HEK293 (cell line): ENCODE measurements around the gene B4GALT3.

ENCODE experiments used
- CTCF ChIA-PET: fragments of 350-600 bp; formaldehyde crosslinking; extraction: SDS; loops from one replicate; lab custom pipeline; 2021; ENCODE audit warnings: antibody characterized with exemption; lab: Yijun Ruan, JAX
- POLR2A ChIA-PET: fragments of 300-600 bp; formaldehyde crosslinking; extraction: SDS; loops from one replicate; lab custom pipeline; 2020; ENCODE audit warnings: antibody characterized with exemption, inconsistent platforms; lab: Yijun Ruan, JAX
- H3K27ac ChIP-seq: fragments of 200-500 bp; sonication (Bioruptor generic); 2 replicates; pipeline ENCODE4 v1.5.1; 2014; ENCODE audit warnings: low read depth, low read length, control low read depth, inconsistent platforms; ENCODE audit errors: extremely low read depth
- H3K36me3 ChIP-seq, 2 experiments: fragments of 200-500 bp in 1 of 2; sonication (Bioruptor generic) in 1 of 2; 1 replicate in 1 of 2; 2 replicates in 1 of 2; pipeline ENCODE4 v1.5.1; 2014 to 2017; ENCODE audit warnings: inconsistent platforms in 2 of 2, low read length in 2 of 2; ENCODE audit not compliant: control insufficient read depth in 2 of 2, insufficient read depth in 1 of 2
- H3K4me1 ChIP-seq: fragments of 200-500 bp; sonication (Bioruptor generic); 2 replicates; pipeline ENCODE4 v1.5.1; 2014; ENCODE audit warnings: mild to moderate bottlenecking, low read length, inconsistent platforms; ENCODE audit not compliant: control insufficient read depth, insufficient read depth
- H3K4me3 ChIP-seq: 2 replicates; pipeline ENCODE4 v1.5.1; 2011; ENCODE audit warnings: low read depth, mild to moderate bottlenecking, control low read depth, low read length, moderate library complexity
- H3K9me3 ChIP-seq: fragments of 200-500 bp; sonication (Bioruptor generic); 2 replicates; pipeline ENCODE4 v1.5.1; 2014; ENCODE audit warnings: low read depth, low read length, inconsistent platforms; ENCODE audit not compliant: control insufficient read depth, insufficient read depth
- GFI1B ChIP-seq: fragments of 450-650 bp; formaldehyde crosslinking; IDR thresholded peaks from 2 replicates; pipeline ENCODE4 v1.5.1; 2016; ENCODE audit warnings: missing biosample characterization, missing genetic modification characterization
- HOXD13 ChIP-seq: sonication (generic); formaldehyde crosslinking; IDR thresholded peaks from 2 replicates; pipeline ENCODE4 v1.8.0; 2022; ENCODE audit warnings: missing genetic modification reagents, borderline replicate concordance
- PRDM1 ChIP-seq: fragments of 450-650 bp; formaldehyde crosslinking; IDR thresholded peaks from 2 replicates; pipeline ENCODE4; 2016; ENCODE audit warnings: missing biosample characterization, missing genetic modification characterization
- REST ChIP-seq: fragments of 450-650 bp; formaldehyde crosslinking; IDR thresholded peaks from 2 replicates; pipeline ENCODE4 v1.5.1; 2016; ENCODE audit warnings: missing biosample characterization, missing genetic modification characterization
- ZNF10 ChIP-seq: fragments of 450-650 bp; formaldehyde crosslinking; IDR thresholded peaks from 2 replicates; pipeline ENCODE4 v1.5.1; 2017; ENCODE audit warnings: missing biosample characterization, missing genetic modification characterization
- ZNF114 ChIP-seq: fragments of 450-650 bp; formaldehyde crosslinking; IDR thresholded peaks from 2 replicates; pipeline ENCODE4 v1.5.0; 2017; ENCODE audit warnings: missing biosample characterization, missing genetic modification characterization
- ZNF350 ChIP-seq: fragments of 450-650 bp; formaldehyde crosslinking; IDR thresholded peaks from 2 replicates; pipeline ENCODE4 v1.5.0; 2017; ENCODE audit warnings: missing biosample characterization, mild to moderate bottlenecking, missing genetic modification characterization
- ZNF366 ChIP-seq: fragments of 450-650 bp; formaldehyde crosslinking; conservative IDR thresholded peaks from 2 replicates; pipeline ENCODE4 v1.5.1; 2016; ENCODE audit warnings: missing biosample characterization, missing genetic modification characterization
- ZNF398 ChIP-seq: fragments of 450-650 bp; formaldehyde crosslinking; IDR thresholded peaks from 2 replicates; pipeline ENCODE4 v1.5.1; 2017; ENCODE audit warnings: missing biosample characterization, missing genetic modification characterization
- ZNF423 ChIP-seq: fragments of 450-650 bp; formaldehyde crosslinking; IDR thresholded peaks from 2 replicates; pipeline ENCODE4 v1.5.1; 2016; ENCODE audit warnings: missing biosample characterization, missing genetic modification characterization
- ZNF521 ChIP-seq: fragments of 450-650 bp; formaldehyde crosslinking; IDR thresholded peaks from 2 replicates; pipeline ENCODE4 v1.5.1; 2017; ENCODE audit warnings: missing biosample characterization, mild to moderate bottlenecking, missing genetic modification characterization
- ZNF561 ChIP-seq: fragments of 450-650 bp; IDR thresholded peaks from 2 replicates; pipeline ENCODE4 v1.5.1; 2018; ENCODE audit warnings: missing biosample characterization, missing genetic modification characterization, borderline replicate concordance
- ZNF639 ChIP-seq: fragments of 450-650 bp; formaldehyde crosslinking; IDR thresholded peaks from 2 replicates; pipeline ENCODE4 v1.5.1; 2016; ENCODE audit warnings: missing biosample characterization, missing genetic modification characterization
- ZNF670 ChIP-seq: fragments of 450-650 bp; formaldehyde crosslinking; IDR thresholded peaks from 2 replicates; pipeline ENCODE4 v1.5.1; 2016; ENCODE audit warnings: missing biosample characterization, missing genetic modification characterization, low read depth
- ZNF777 ChIP-seq: fragments of 450-650 bp; formaldehyde crosslinking; IDR thresholded peaks from 2 replicates; pipeline ENCODE4 v1.5.1; 2017; ENCODE audit warnings: missing biosample characterization, missing genetic modification characterization, borderline replicate concordance

Gene B4GALT3

GRCh38 chr1:161176468-161177111 is 717 bp downstream of the B4GALT3 start:
- ChIA-PET POLR2A (interaction anchor here (0.9 to 3.3 kb wide), 7 partner anchors 10 to 131 kb away, joined by 3 to 39 read pairs (median 5); partner anchors contain the start of genes NDUFS2, PPOX, TOMM40L and USF1), CTCF (interaction anchor here (0.7 to 2.9 kb wide), 5 partner anchors 10 to 205 kb away, joined by 3 to 23 read pairs (median 4); partner anchors contain the start of gene PPOX)
- peaks cover 13 to 45% of the 10 kb centered on the region in 2 experiments; a peak in 2 of 3 replicates for H3K36me3 ChIP-seq
- no peaks in the 10 kb centered on the region for H3K9me3 ChIP-seq
- no peaks in the 10 kb centered on the region for H3K4me1 ChIP-seq
- TF ChIP-seq ZNF398 (tag by site-specific recombination) (0 out of 2 replicates have a peak, but pooled peaks have one; percentile 67), ZNF366 (peak; percentile 48), PRDM1 (peak; percentile 90), ZNF521 (tag by site-specific recombination) (no peak), ZNF561 (tag by site-specific recombination) (no peak), HOXD13 (CRISPR knock-in tag) (no peak), ZNF10 (tag by site-specific recombination) (peak; percentile 85)
- H3K4me3 ChIP-seq: peak overlapping the region; percentile 88
- no peak overlapping the region; the same call in 1 of the 2 replicates for H3K27ac ChIP-seq

- Histone ChIP-seq H3K9me3 (no peaks in the 10 kb centered on the region), H3K27ac (no peak overlapping the region), H3K36me3 (peaks cover 13 to 52% of the 10 kb centered on the region in 2 experiments; a peak in 2 of 3 replicates), H3K4me1 (no peaks in the 10 kb centered on the region), H3K4me3 (no peak overlapping the region)
- CTCF ChIA-PET: interaction anchor here (0.7 to 2.9 kb wide), 3 partner anchors 9 to 16 kb away, joined by 4 to 23 read pairs (median 6); partner anchors contain the start of gene PPOX
- POLR2A ChIA-PET: interaction anchor here (0.9 to 3.3 kb wide), 3 partner anchors 10 to 22 kb away, joined by 4 to 39 read pairs (median 4); partner anchors contain the start of gene PPOX
- TF ChIP-seq ZNF114 (tag by site-specific recombination) (no peak), ZNF639 (tag by site-specific recombination) (no peak), ZNF670 (tag by site-specific recombination) (no peak), ZNF777 (tag by site-specific recombination) (no peak), HOXD13 (CRISPR knock-in tag) (no peak)
These were observed 1.4 kb downstream of the B4GALT3 start for GRCh38 chr1:161175771-161176453.

- H3K4me1 ChIP-seq: no peaks in the 10 kb centered on the region
- H3K36me3 ChIP-seq: peaks cover 16 to 60% of the 10 kb centered on the region in 2 experiments; a peak in 2 of 3 replicates
- ChIA-PET CTCF (no interaction called here), POLR2A (interaction anchor here (3.3 kb wide), 1 partner anchor 9 kb away, joined by 39 read pairs; the partner anchor contains the start of gene PPOX)
- no peak overlapping the region for H3K27ac ChIP-seq
- no peaks in the 10 kb centered on the region for H3K9me3 ChIP-seq
- TF ChIP-seq REST (tag by site-specific recombination) (no peak), ZNF423 (no peak), GFI1B (tag by site-specific recombination) (no peak), ZNF350 (tag by site-specific recombination) (no peak)
- H3K4me3 ChIP-seq: no peak overlapping the region
These were observed 2.4 kb downstream of the B4GALT3 start for GRCh38 chr1:161174911-161175310.
